NB4 (cell line): ENCODE results near the gene MAT1A.
"Not testable (repeated sequence)": the region's sequence is repeated elsewhere in the genome, so short reads cannot be mapped to it uniquely, and the experiment has no call there.

Source experiments
- CTCF ChIP-seq: IDR thresholded peaks from one replicate; pipeline ENCODE4 v1.5.1; 2012; ENCODE audit warnings: low read depth, low read length
- MYC ChIP-seq: IDR thresholded peaks from 2 replicates; pipeline ENCODE4 v1.6.1; 2011; ENCODE audit warnings: low read depth, low read length
- POLR2A ChIP-seq: IDR thresholded peaks from 2 replicates; pipeline ENCODE4 v1.6.1; 2011; ENCODE audit warnings: mild to moderate bottlenecking; ENCODE audit not compliant: insufficient read length; ENCODE audit errors: extremely low read depth
- TF ChIP-seq, protein P1 (sequence below): IDR thresholded peaks from 2 replicates; pipeline ENCODE4 v1.6.1; 2011; ENCODE audit warnings: low read depth, low read length

- not testable (repeated sequence) for TF ChIP-seq POLR2A, CTCF, MYC
- TF ChIP-seq, protein P1, sequence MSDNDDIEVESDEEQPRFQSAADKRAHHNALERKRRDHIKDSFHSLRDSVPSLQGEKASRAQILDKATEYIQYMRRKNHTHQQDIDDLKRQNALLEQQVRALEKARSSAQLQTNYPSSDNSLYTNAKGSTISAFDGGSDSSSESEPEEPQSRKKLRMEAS = not testable (repeated sequence)
These were observed 39.6 kb downstream of the MAT1A start for GRCh38 chr10:80249906-80250305.
